ENCODE data around the gene MEOX2.

GRCh38 chr7:15577600-15577999 is 108.9 kb downstream of the MEOX2 start:
- TF ChIP-seq CTCF (IDR thresholded peaks at IDR 0.05) (no peak), POLR2A (IDR thresholded peaks at IDR 0.05) (no peak)

All from right lobe of liver (tissue), 4 donors.